ENCODE measurements around the gene VILL. TPM values are rescaled to one million over a fixed set of nuclear protein-coding genes. Genes with fewer than 3 reads are reported as not detected.

VILL gene
- total RNA-seq, 1 donor from 2014 or later = 13.7 TPM

GRCh38 chr3:37979541-37980461 lies 10.8 kb upstream of the VILL start:
- TF ChIP-seq CTCF (IDR thresholded peaks at IDR 0.05; ENCODE audit: unreplicated experiment) = no peak
- H3K4me1 Mint-ChIP-seq (ENCODE audit: unreplicated experiment) = peaks cover 12% of the 10 kb centered on the region
- H3K4me3 Mint-ChIP-seq (ENCODE audit: unreplicated experiment) = no peak overlapping the region
- H3K36me3 Mint-ChIP-seq (ENCODE audit: low read depth, unreplicated experiment) = peaks cover 31% of the 10 kb centered on the region
- H3K27ac Mint-ChIP-seq (ENCODE audit: unreplicated experiment) = no peak overlapping the region
- no peak for DNase-seq (ENCODE audit: low spot score)
- peaks cover 2% of the 10 kb centered on the region for H3K27me3 Mint-ChIP-seq (ENCODE audit: unreplicated experiment)
- H3K9me3 Mint-ChIP-seq (ENCODE audit: unreplicated experiment) = no peaks in the 10 kb centered on the region

GRCh38 chr3:37980462-37981347 lies 9.9 kb upstream of the VILL start:
- DNase-seq (ENCODE audit: low spot score) = no peak
- H3K9me3 Mint-ChIP-seq (ENCODE audit: unreplicated experiment) = no peaks in the 10 kb centered on the region
- peaks cover 31% of the 10 kb centered on the region for H3K36me3 Mint-ChIP-seq (ENCODE audit: low read depth, unreplicated experiment)
- TF ChIP-seq CTCF (IDR thresholded peaks at IDR 0.05; ENCODE audit: unreplicated experiment) = no peak
- peaks cover 6% of the 10 kb centered on the region for H3K4me1 Mint-ChIP-seq (ENCODE audit: unreplicated experiment)
- peaks cover 2% of the 10 kb centered on the region for H3K27me3 Mint-ChIP-seq (ENCODE audit: unreplicated experiment)
- no peak overlapping the region for H3K4me3 Mint-ChIP-seq (ENCODE audit: unreplicated experiment)
- peak overlapping the region; percentile 84 for H3K27ac Mint-ChIP-seq (ENCODE audit: unreplicated experiment)

GRCh38 chr3:37981348-37981664 lies 9.3 kb upstream of the VILL start:
- Mint-ChIP-seq H3K4me1 (ENCODE audit: unreplicated experiment) (peaks cover 12% of the 10 kb centered on the region), H3K36me3 (ENCODE audit: low read depth, unreplicated experiment) (peaks cover 31% of the 10 kb centered on the region), H3K27me3 (ENCODE audit: unreplicated experiment) (peaks cover 2% of the 10 kb centered on the region), H3K27ac (ENCODE audit: unreplicated experiment) (no peak overlapping the region), H3K9me3 (ENCODE audit: unreplicated experiment) (no peaks in the 10 kb centered on the region), H3K4me3 (ENCODE audit: unreplicated experiment) (no peak overlapping the region)
- no peak for DNase-seq (ENCODE audit: low spot score)
- no peak for TF ChIP-seq CTCF (IDR thresholded peaks at IDR 0.05; ENCODE audit: unreplicated experiment)

- no peaks in the 10 kb centered on the region for H3K9me3 Mint-ChIP-seq (ENCODE audit: unreplicated experiment)
- H3K4me1 Mint-ChIP-seq (ENCODE audit: unreplicated experiment) = peaks cover 15% of the 10 kb centered on the region
- H3K27me3 Mint-ChIP-seq (ENCODE audit: unreplicated experiment) = peaks cover 2% of the 10 kb centered on the region
- H3K36me3 Mint-ChIP-seq (ENCODE audit: low read depth, unreplicated experiment) = peaks cover 28% of the 10 kb centered on the region
- H3K27ac Mint-ChIP-seq (ENCODE audit: unreplicated experiment) = no peak overlapping the region
- no peak overlapping the region for H3K4me3 Mint-ChIP-seq (ENCODE audit: unreplicated experiment)
- no peak for DNase-seq (ENCODE audit: low spot score)
- TF ChIP-seq CTCF (IDR thresholded peaks at IDR 0.05; ENCODE audit: unreplicated experiment) = no peak
These were observed 8.3 kb upstream of the VILL start for GRCh38 chr3:37982331-37982730.
